ENCODE data around the gene GPR132. TPM values are rescaled to one million over a fixed set of nuclear protein-coding genes. Genes with fewer than 3 reads are reported as not detected.

GPR132 gene
- total RNA-seq, 1 donor from 2014 or later = 9.1 TPM

DNA sequence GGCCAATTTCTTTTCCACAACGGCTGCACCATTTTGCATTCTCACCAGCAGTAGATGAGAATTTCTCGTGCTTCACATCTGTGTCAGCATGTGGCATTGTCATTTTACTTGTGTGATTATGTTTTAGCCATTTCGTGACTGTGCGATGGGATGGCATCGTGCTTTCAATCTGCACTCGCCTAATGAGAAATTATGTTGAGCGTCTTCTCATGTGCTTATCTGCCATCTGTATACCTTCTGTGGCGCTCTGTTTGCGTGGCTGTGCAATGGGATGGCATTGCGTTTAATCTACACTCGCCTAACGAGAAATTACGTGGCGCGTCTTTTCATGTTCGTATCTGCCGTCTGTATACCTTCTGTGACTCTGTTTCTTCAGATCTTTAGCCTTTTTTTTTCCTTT is 14.9 kb upstream of the GPR132 start:
- H3K9me3 ChIP-seq = no peaks in the 10 kb centered on the region
- H3K4me3 ChIP-seq = no peak overlapping the region
- intact Hi-C loops (cut with DNase I) = no loop called here
- no peaks in the 10 kb centered on the region for H3K27me3 ChIP-seq
- H3K4me1 ChIP-seq = peaks cover 21% of the 10 kb centered on the region
- TF ChIP-seq CTCF (IDR thresholded peaks at IDR 0.05) = no peak
- no peak for DNase-seq (ENCODE audit: extremely low spot score in 2 of 2)
- no peaks in the 10 kb centered on the region for H3K36me3 ChIP-seq
- no peak overlapping the region for H3K27ac ChIP-seq

DNA sequence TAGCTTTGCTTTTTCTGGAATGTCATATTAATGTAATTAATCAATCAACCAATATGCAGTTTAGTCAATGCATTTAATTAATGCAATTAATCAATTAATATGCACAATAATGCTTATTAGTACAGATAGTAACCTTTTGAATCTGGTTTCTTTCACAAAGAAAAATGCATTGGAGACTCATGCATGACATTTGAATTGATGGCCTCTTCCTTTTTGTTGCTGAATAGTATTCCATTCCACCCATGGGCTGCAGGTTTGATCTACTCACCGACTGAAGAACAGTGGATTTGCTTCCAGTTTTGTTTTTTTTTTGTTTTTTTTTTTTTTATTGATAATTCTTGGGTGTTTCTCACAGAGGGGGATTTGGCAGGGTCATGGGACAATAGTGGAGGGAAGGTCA is 13.1 kb upstream of the GPR132 start:
- DNase-seq (ENCODE audit: extremely low spot score in 2 of 2) = no peak
- Histone ChIP-seq H3K27me3 (no peaks in the 10 kb centered on the region), H3K36me3 (no peaks in the 10 kb centered on the region), H3K4me1 (peaks cover 26% of the 10 kb centered on the region), H3K4me3 (no peak overlapping the region), H3K27ac (no peak overlapping the region), H3K9me3 (no peaks in the 10 kb centered on the region)
- TF ChIP-seq POLR2AphosphoS5 (IDR thresholded peaks at IDR 0.05; ENCODE audit: insufficient read depth in 1 of 2, low read depth in 1 of 2) = no peak
- no peak for TF ChIP-seq CTCF (IDR thresholded peaks at IDR 0.05)
- no peak for TF ChIP-seq POLR2A (IDR thresholded peaks at IDR 0.05)
- intact Hi-C loops (cut with DNase I) = no loop called here

DNA sequence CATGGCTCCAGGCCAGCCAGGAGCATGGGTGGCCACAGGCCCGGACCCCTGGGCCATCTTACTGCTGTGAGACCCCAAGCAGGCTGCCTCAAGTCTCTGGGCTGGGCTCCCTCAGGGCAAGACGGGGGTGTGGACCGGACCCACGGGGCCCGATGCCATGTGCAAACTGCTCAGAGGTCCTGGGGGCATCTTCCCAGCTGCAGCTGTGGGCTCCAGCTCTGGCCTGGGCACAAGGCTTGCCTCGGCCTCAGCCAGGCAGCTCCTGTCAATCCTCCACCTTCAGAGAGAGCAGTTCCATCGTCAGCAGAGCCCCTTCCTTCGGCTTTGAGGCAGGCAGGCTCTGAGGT is 12.4 kb upstream of the GPR132 start:
- no peak for TF ChIP-seq POLR2A (IDR thresholded peaks at IDR 0.05)
- TF ChIP-seq CTCF (IDR thresholded peaks at IDR 0.05) = no peak
- no peak for TF ChIP-seq POLR2AphosphoS5 (IDR thresholded peaks at IDR 0.05; ENCODE audit: insufficient read depth in 1 of 2, low read depth in 1 of 2)
- DNase-seq (ENCODE audit: extremely low spot score in 2 of 2) = peak in 1 of 2 donors; percentile 85
- H3K27me3 ChIP-seq = no peaks in the 10 kb centered on the region
- no peaks in the 10 kb centered on the region for H3K36me3 ChIP-seq
- H3K4me3 ChIP-seq = no peak overlapping the region
- H3K27ac ChIP-seq = no peak overlapping the region
- intact Hi-C loops (cut with DNase I) = no loop called here
- no peaks in the 10 kb centered on the region for H3K9me3 ChIP-seq
- peaks cover 26% of the 10 kb centered on the region for H3K4me1 ChIP-seq

DNA sequence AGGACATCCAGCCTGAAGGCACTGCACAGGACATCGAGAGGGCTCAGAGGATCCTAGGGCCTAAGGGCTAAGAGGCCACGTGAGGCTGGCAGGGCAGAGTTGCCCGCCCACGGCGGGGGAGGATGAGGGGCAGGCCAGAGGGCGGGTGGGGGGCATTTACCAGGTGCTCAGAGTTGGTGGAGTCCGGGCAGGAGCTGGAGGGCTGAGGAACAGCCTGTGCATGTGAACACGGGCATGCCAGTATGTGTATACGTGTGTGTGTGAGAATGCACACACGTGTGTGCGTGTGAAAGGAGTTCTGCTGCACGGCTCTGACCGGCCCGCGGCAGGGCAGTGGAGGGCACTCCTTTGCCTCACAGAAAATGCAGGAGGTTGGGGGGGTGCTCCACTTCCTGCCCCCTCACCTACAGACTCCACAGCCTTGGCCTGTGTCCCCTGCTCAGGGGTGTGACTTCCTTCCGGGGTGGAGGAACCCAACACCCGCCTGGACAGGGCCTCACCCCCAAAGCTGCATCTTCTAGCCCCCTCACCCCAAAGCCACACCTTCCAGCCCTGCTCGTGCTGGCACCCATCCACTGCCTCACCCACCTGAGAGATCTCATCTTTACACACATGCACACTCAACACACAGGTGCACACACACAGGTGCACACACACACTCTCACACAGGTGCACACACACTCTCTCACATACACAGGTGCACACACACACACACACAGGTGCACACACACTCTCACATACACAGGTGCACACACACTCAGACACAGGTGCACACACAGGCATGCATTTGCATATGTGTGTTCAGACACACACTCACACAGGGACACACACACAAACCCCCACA is 11.8 kb upstream of the GPR132 start:
- TF ChIP-seq CTCF (IDR thresholded peaks at IDR 0.05) (no peak), POLR2A (IDR thresholded peaks at IDR 0.05) (no peak), POLR2AphosphoS5 (IDR thresholded peaks at IDR 0.05; ENCODE audit: insufficient read depth in 1 of 2, low read depth in 1 of 2) (no peak)

DNA sequence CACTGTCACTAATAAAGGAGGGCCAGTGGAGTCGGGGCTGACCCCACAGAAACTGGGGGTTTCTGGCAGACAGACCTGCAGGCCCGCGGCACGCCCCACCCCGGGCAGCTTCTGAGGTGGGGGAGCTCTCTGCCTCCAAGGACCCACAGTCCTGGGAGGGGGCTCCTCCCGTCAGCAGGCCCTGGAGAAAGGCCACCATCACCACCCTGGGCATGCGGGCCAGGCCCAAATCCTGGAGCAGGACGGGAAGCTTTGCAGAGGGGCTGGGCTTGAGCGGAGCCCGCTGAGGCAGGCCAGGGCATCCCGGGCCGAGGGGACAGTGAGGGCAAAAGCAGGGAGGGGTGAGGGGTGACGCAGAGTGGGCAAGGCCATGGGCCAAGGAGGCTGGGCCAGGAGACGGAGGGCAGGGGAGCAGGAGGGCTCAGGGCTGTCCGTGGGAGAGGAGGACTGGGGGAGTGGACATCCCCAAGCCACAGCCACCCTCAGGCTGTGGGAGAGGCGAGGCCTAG is 11.1 kb upstream of the GPR132 start:
- peaks cover 26% of the 10 kb centered on the region for H3K4me1 ChIP-seq
- no peaks in the 10 kb centered on the region for H3K27me3 ChIP-seq
- intact Hi-C loops (cut with DNase I) = no loop called here
- H3K4me3 ChIP-seq = no peak overlapping the region
- DNase-seq (ENCODE audit: extremely low spot score in 2 of 2) = peak in 1 of 2 donors; percentile 85
- no peak for TF ChIP-seq POLR2AphosphoS5 (IDR thresholded peaks at IDR 0.05; ENCODE audit: insufficient read depth in 1 of 2, low read depth in 1 of 2)
- TF ChIP-seq CTCF (IDR thresholded peaks at IDR 0.05) = no peak
- TF ChIP-seq POLR2A (IDR thresholded peaks at IDR 0.05) = no peak
- no peaks in the 10 kb centered on the region for H3K9me3 ChIP-seq
- H3K36me3 ChIP-seq = no peaks in the 10 kb centered on the region
- H3K27ac ChIP-seq = no peak overlapping the region

More for the DNA sequence above, 11.8 kb upstream of the GPR132 start:
- intact Hi-C loops (cut with DNase I) = no loop called here
- no peak overlapping the region for H3K27ac ChIP-seq
- peaks cover 26% of the 10 kb centered on the region for H3K4me1 ChIP-seq
- H3K36me3 ChIP-seq = no peaks in the 10 kb centered on the region
- DNase-seq (ENCODE audit: extremely low spot score in 2 of 2) = peak in 1 of 2 donors; percentile 83
- no peak overlapping the region for H3K4me3 ChIP-seq
- no peaks in the 10 kb centered on the region for H3K27me3 ChIP-seq
- H3K9me3 ChIP-seq = no peaks in the 10 kb centered on the region

Measured in vagina (tissue), 2 donors.